ENCODE results near the gene NTN4. TPM values are rescaled to one million over a fixed set of nuclear protein-coding genes. Genes with fewer than 3 reads are reported as not detected.

NTN4 gene
- total and polyA plus RNA-seq, 10 of the 15 experiments (the other 5 are each of a cell fraction or from before 2014, with no cell fraction given): 0.15 TPM; not detected in 9

- H3K4me2 ChIP-seq (ENCODE audit: control insufficient read depth, insufficient read depth): no peak overlapping the region
- ChIA-PET RAD21 (ENCODE audit: unreplicated experiment) (no interaction called here), POLR2A (no interaction called here), SMC1A (ENCODE audit: uncharacterized antibody, unreplicated experiment) (no interaction called here), CTCF (no interaction called here)
- no peak overlapping the region for H3K4me3 ChIP-seq
- H3K27ac ChIP-seq (ENCODE audit: control insufficient read depth, insufficient read depth): no peak overlapping the region
- H3K79me2 ChIP-seq (ENCODE audit: control insufficient read depth, insufficient read depth, low read length): no peaks in the 10 kb centered on the region
- H3K36me3 ChIP-seq (ENCODE audit: control insufficient read depth in 2 of 2, insufficient read depth in 2 of 2, low read length in 1 of 2): no peaks in the 10 kb centered on the region
- intact Hi-C loops (cut with micrococcal nuclease; ENCODE audit: unreplicated experiment): no loop called here
- FAIRE-seq (no peak), DNase-seq (ENCODE audit: low read depth, low spot score) (no peak), ATAC-seq (no peak)
- H3K9me3 ChIP-seq (replicated peaks; ENCODE audit: control insufficient read depth, insufficient read depth, low read length): no peaks in the 10 kb centered on the region
- H3K27me3 ChIP-seq (replicated peaks in 1 of 2; ENCODE audit: control insufficient read depth in 2 of 2, insufficient read depth in 2 of 2, low read length in 1 of 2): peaks cover 11 to 14% of the 10 kb centered on the region in 2 experiments
- peak; percentile 74 for TF ChIP-seq BCL3 (IDR thresholded peaks at IDR 0.05; ENCODE audit: borderline replicate concordance, insufficient read depth, low read depth, low read length, poor library complexity, severe bottlenecking)
- TF ChIP-seq SREBF1 (IDR thresholded peaks at IDR 0.05; ENCODE audit: low read length): no peak
- H3K4me1 ChIP-seq (ENCODE audit: control insufficient read depth, insufficient read depth, low read length): no peaks in the 10 kb centered on the region
- in situ Hi-C loops (cut with MboI): no loop called here
- no TSS peak for BruUV-seq (replicated peaks)
- H3K9ac ChIP-seq (ENCODE audit: control insufficient read depth, insufficient read depth, low read length): no peak overlapping the region
- H4K20me1 ChIP-seq (ENCODE audit: control insufficient read depth, insufficient read depth): no peaks in the 10 kb centered on the region
- 4% methylated on average over 1 of the region's 1 CpG for WGBS (ENCODE audit: insufficient coverage, insufficient replicate concordance, low lambda C conversion rate, missing lambda C conversion rate)
- H2AFZ ChIP-seq (ENCODE audit: control insufficient read depth, low read depth, low read length): no peak overlapping the region
Measured at GRCh38 chr12:95784915-95785314, 5.6 kb downstream of the NTN4 start.

GRCh38 chr12:95784286-95784685, 6.3 kb downstream of the NTN4 start:
- RAD21 ChIA-PET (ENCODE audit: unreplicated experiment): no interaction called here
- CTCF ChIA-PET: no interaction called here
- Histone ChIP-seq H3K9me3 (replicated peaks; ENCODE audit: control insufficient read depth, insufficient read depth, low read length) (no peaks in the 10 kb centered on the region), H3K4me2 (ENCODE audit: control insufficient read depth, insufficient read depth) (no peak overlapping the region), H3K9ac (ENCODE audit: control insufficient read depth, insufficient read depth, low read length) (no peak overlapping the region), H3K4me3 (no peak overlapping the region), H2AFZ (ENCODE audit: control insufficient read depth, low read depth, low read length) (no peak overlapping the region), H4K20me1 (ENCODE audit: control insufficient read depth, insufficient read depth) (no peaks in the 10 kb centered on the region), H3K4me1 (ENCODE audit: control insufficient read depth, insufficient read depth, low read length) (no peaks in the 10 kb centered on the region), H3K27ac (ENCODE audit: control insufficient read depth, insufficient read depth) (no peak overlapping the region), H3K36me3 (ENCODE audit: control insufficient read depth in 2 of 2, insufficient read depth in 2 of 2, low read length in 1 of 2) (no peaks in the 10 kb centered on the region), H3K79me2 (ENCODE audit: control insufficient read depth, insufficient read depth, low read length) (no peaks in the 10 kb centered on the region), H3K27me3 (replicated peaks in 1 of 2; ENCODE audit: control insufficient read depth in 2 of 2, insufficient read depth in 2 of 2, low read length in 1 of 2) (peaks cover 8 to 9% of the 10 kb centered on the region in 2 experiments)
- no TSS peak for BruUV-seq (replicated peaks)
- intact Hi-C loops (cut with micrococcal nuclease; ENCODE audit: unreplicated experiment) (no loop called here), in situ Hi-C loops (cut with MboI) (no loop called here)
- ATAC-seq: no peak
- no peak for FAIRE-seq
- SMC1A ChIA-PET (ENCODE audit: uncharacterized antibody, unreplicated experiment): no interaction called here
- WGBS (ENCODE audit: insufficient coverage, insufficient replicate concordance, low lambda C conversion rate, missing lambda C conversion rate): 39% methylated on average over 4 of the region's 4 CpGs
- no peak for DNase-seq (ENCODE audit: low read depth, low spot score)
- POLR2A ChIA-PET: no interaction called here
- TF ChIP-seq ATF7 (IDR thresholded peaks at IDR 0.05; ENCODE audit: low read depth) (no peak), LARP7 (IDR thresholded peaks at IDR 0.05) (no peak), SKIL (IDR thresholded peaks at IDR 0.05; ENCODE audit: low read depth, poor library complexity, severe bottlenecking) (no peak), SMC3 (IDR thresholded peaks at IDR 0.05; ENCODE audit: borderline replicate concordance, low read length) (no peak), RELA (IDR thresholded peaks at IDR 0.05; ENCODE audit: borderline replicate concordance, partially characterized antibody) (no peak), BMI1 (IDR thresholded peaks at IDR 0.05; ENCODE audit: borderline replicate concordance) (no peak), NRF1 (conservative IDR thresholded peaks at IDR 0.05; ENCODE audit: low read depth, low read length) (no peak), TCF12 (IDR thresholded peaks at IDR 0.05; ENCODE audit: low read depth, low read length) (no peak), ESRRA (IDR thresholded peaks at IDR 0.05; ENCODE audit: low read length) (no peak), TCF3 (IDR thresholded peaks at IDR 0.05; ENCODE audit: borderline replicate concordance, insufficient read depth, low read depth, low read length) (no peak), SP1 (IDR thresholded peaks at IDR 0.05; ENCODE audit: low read depth, low read length) (no peak), FOXM1 (IDR thresholded peaks at IDR 0.05; ENCODE audit: low read depth, low read length) (no peak), MLLT1 (IDR thresholded peaks at IDR 0.05) (no peak)
